ENCODE data around the gene ZNF22.

The ZNF22 gene

GRCh38 chr10:44958196-44958897 lies 42.4 kb upstream of the ZNF22 start:
- Histone ChIP-seq H3K4me1 (peaks cover 30% of the 10 kb centered on the region), H3K27ac (peak overlapping the region; percentile 82)
- TF ChIP-seq CTCF (IDR thresholded peaks at IDR 0.05) = no peak

GRCh38 chr10:44958898-44959246 lies 41.9 kb upstream of the ZNF22 start:
- no peak for TF ChIP-seq CTCF (IDR thresholded peaks at IDR 0.05)
- H3K36me3 ChIP-seq (ENCODE audit: control insufficient read depth, insufficient read depth, low read length) = no peaks in the 10 kb centered on the region
- peak overlapping the region; percentile 70 for H3K4me2 ChIP-seq (ENCODE audit: low read length)
- peak overlapping the region; percentile 84 for H3K4me3 ChIP-seq (ENCODE audit: low read depth, low read length)
- H2AFZ ChIP-seq = peak overlapping the region; percentile 97
- H3K9me3 ChIP-seq (ENCODE audit: control insufficient read depth, low read length) = no peaks in the 10 kb centered on the region
- H3K27ac ChIP-seq = peak overlapping the region; percentile 82
- peaks cover 9% of the 10 kb centered on the region for H3K79me2 ChIP-seq
- peaks cover 33% of the 10 kb centered on the region for H3K4me1 ChIP-seq
- H3K27me3 ChIP-seq (ENCODE audit: control insufficient read depth, insufficient read depth, low read length) = no peaks in the 10 kb centered on the region
- peak overlapping the region; percentile 42 for H3K9ac ChIP-seq

More at GRCh38 chr10:44958196-44958897, 42.4 kb upstream of the ZNF22 start:
- Histone ChIP-seq H3K4me3 (ENCODE audit: low read depth, low read length) (peak overlapping the region; percentile 84), H3K9me3 (ENCODE audit: control insufficient read depth, low read length) (no peaks in the 10 kb centered on the region), H3K27me3 (ENCODE audit: control insufficient read depth, insufficient read depth, low read length) (no peaks in the 10 kb centered on the region), H2AFZ (peak overlapping the region; percentile 97), H3K9ac (no peak overlapping the region), H3K4me2 (ENCODE audit: low read length) (peak overlapping the region; percentile 70), H3K79me2 (peaks cover 9% of the 10 kb centered on the region), H3K36me3 (ENCODE audit: control insufficient read depth, insufficient read depth, low read length) (no peaks in the 10 kb centered on the region)

- H3K27ac ChIP-seq = peak within 1 kb of the TSS; percentile 82
- peak within 1 kb of the TSS; percentile 42 for H3K9ac ChIP-seq
- peak within 1 kb of the TSS; percentile 84 for H3K4me3 ChIP-seq (ENCODE audit: low read depth, low read length)
- H3K27me3 ChIP-seq (ENCODE audit: control insufficient read depth, insufficient read depth, low read length) = no peaks in the 10 kb centered on the region
- H3K79me2 ChIP-seq = peaks cover 9% of the 10 kb centered on the region
- peak within 1 kb of the TSS; percentile 83 for H3K4me2 ChIP-seq (ENCODE audit: low read length)
- H2AFZ ChIP-seq = peak within 1 kb of the TSS; percentile 97
- peaks cover 39% of the 10 kb centered on the region for H3K4me1 ChIP-seq
- no peaks in the 10 kb centered on the region for H3K36me3 ChIP-seq (ENCODE audit: control insufficient read depth, insufficient read depth, low read length)
- H3K9me3 ChIP-seq (ENCODE audit: control insufficient read depth, low read length) = no peaks in the 10 kb centered on the region
- no peak for TF ChIP-seq CTCF (IDR thresholded peaks at IDR 0.05)
Measured at GRCh38 chr10:44959247-44960087, 41.3 kb upstream of the ZNF22 start, which contains the start of gene RASSF4. TSS of gene RASSF4 (plus strand) at chr10:44959802. CDS start at chr10:44970203, 10,401 bp downstream.

GRCh38 chr10:44960088-44960460 lies 40.6 kb upstream of the ZNF22 start:
- no peak overlapping the region for H3K9ac ChIP-seq
- H3K27me3 ChIP-seq (ENCODE audit: control insufficient read depth, insufficient read depth, low read length) = no peaks in the 10 kb centered on the region
- H3K36me3 ChIP-seq (ENCODE audit: control insufficient read depth, insufficient read depth, low read length) = no peaks in the 10 kb centered on the region
- peak overlapping the region; percentile 74 for H3K27ac ChIP-seq
- TF ChIP-seq CTCF (IDR thresholded peaks at IDR 0.05) = no peak
- H3K4me2 ChIP-seq (ENCODE audit: low read length) = peak overlapping the region; percentile 83
- peak overlapping the region; percentile 97 for H2AFZ ChIP-seq
- peaks cover 9% of the 10 kb centered on the region for H3K79me2 ChIP-seq
- peak overlapping the region; percentile 65 for H3K4me3 ChIP-seq (ENCODE audit: low read depth, low read length)
- no peaks in the 10 kb centered on the region for H3K9me3 ChIP-seq (ENCODE audit: control insufficient read depth, low read length)
- H3K4me1 ChIP-seq = peaks cover 45% of the 10 kb centered on the region
